Measurements from ENCODE around the gene ADGRV1. TPM values are rescaled to one million over a fixed set of nuclear protein-coding genes. Genes with fewer than 3 reads are reported as not detected.

The ADGRV1 gene
- total and polyA plus RNA-seq, 12 donors: 0.03 to 1.4 (median 0.44) TPM; not detected in 6

GRCh38 chr5:90689064-90689463, 130.5 kb downstream of the ADGRV1 start:
- Histone ChIP-seq H3K27me3 (no peaks in the 10 kb centered on the region), H3K4me1 (no peaks in the 10 kb centered on the region), H3K36me3 (no peaks in the 10 kb centered on the region), H3K9me3 (no peaks in the 10 kb centered on the region), H3K27ac (no peak overlapping the region), H3K4me3 (no peak overlapping the region)
- ATAC-seq (no peak), DNase-seq (no peak)
- WGBS, 2 donors: 68 to 82% methylated on average over 2 of the region's 2 CpGs
- intact Hi-C loops (cut with DNase I): no loop called here
- TF ChIP-seq, protein P1, sequence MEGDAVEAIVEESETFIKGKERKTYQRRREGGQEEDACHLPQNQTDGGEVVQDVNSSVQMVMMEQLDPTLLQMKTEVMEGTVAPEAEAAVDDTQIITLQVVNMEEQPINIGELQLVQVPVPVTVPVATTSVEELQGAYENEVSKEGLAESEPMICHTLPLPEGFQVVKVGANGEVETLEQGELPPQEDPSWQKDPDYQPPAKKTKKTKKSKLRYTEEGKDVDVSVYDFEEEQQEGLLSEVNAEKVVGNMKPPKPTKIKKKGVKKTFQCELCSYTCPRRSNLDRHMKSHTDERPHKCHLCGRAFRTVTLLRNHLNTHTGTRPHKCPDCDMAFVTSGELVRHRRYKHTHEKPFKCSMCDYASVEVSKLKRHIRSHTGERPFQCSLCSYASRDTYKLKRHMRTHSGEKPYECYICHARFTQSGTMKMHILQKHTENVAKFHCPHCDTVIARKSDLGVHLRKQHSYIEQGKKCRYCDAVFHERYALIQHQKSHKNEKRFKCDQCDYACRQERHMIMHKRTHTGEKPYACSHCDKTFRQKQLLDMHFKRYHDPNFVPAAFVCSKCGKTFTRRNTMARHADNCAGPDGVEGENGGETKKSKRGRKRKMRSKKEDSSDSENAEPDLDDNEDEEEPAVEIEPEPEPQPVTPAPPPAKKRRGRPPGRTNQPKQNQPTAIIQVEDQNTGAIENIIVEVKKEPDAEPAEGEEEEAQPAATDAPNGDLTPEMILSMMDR (IDR thresholded peaks at IDR 0.05): no peak

DNA sequence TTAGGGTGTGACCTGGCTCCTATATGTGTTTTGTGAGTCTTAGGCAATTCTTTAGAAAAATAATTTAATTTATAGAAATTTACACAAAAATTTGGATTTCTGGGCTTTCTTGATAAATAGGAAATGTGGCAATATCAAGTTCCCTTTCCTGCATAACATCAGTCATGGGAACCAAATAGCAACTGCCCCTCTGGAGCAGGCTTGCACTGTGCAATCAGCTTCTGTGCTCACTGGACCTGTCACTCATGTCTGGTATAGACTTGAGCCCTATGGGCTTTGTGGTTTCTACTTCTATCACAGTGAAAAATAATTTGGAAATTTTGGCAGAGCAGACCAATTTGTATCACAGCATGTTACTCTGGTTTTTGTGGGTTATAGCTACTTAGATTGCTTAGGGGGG, 131.7 kb downstream of the ADGRV1 start:
- H3K4me3 ChIP-seq: no peak overlapping the region
- no peak overlapping the region for H3K27ac ChIP-seq
- no peaks in the 10 kb centered on the region for H3K4me1 ChIP-seq
- H3K36me3 ChIP-seq: no peaks in the 10 kb centered on the region
- intact Hi-C loops (cut with DNase I): no loop called here
- ATAC-seq (no peak), DNase-seq (no peak)
- TF ChIP-seq, protein P1 (IDR thresholded peaks at IDR 0.05): no peak
- H3K9me3 ChIP-seq: no peaks in the 10 kb centered on the region
- H3K27me3 ChIP-seq: no peaks in the 10 kb centered on the region

DNA sequence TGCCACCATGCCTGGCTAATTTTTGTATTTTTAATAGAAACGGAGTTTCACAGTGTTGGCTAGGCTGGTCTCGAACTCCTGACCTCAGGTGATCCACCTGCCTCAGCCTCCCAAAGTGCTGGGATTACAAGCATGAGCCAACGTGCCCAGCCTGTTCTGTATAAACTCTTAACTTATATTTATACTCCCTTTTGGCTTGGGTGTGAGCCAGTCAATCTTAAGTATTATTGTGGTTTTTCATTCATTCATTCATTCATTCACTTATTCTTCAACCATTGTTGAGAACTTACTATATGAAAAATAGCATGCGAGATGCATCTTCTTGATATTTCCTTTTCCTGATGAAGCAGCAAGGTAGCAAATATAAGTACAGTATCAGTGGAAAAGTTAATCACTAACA, 132.9 kb downstream of the ADGRV1 start:
- Histone ChIP-seq H3K27me3 (no peaks in the 10 kb centered on the region), H3K36me3 (no peaks in the 10 kb centered on the region), H3K4me3 (no peak overlapping the region), H3K4me1 (no peaks in the 10 kb centered on the region), H3K27ac (no peak overlapping the region), H3K9me3 (no peaks in the 10 kb centered on the region)
- 80 to 87% methylated on average over 4 of the region's 4 CpGs for WGBS, 2 donors
- DNase-seq (no peak), ATAC-seq (no peak)
- TF ChIP-seq, protein P1 (IDR thresholded peaks at IDR 0.05): no peak
- intact Hi-C loops (cut with DNase I): no loop called here

GRCh38 chr5:90696153-90696552, 137.6 kb downstream of the ADGRV1 start:
- 52 to 54% methylated on average over 2 of the region's 2 CpGs for WGBS, 2 donors
- no peak for DNase-seq
- TF ChIP-seq, protein P1 (IDR thresholded peaks at IDR 0.05): no peak
- no peaks in the 10 kb centered on the region for H3K27me3 ChIP-seq
- H3K9me3 ChIP-seq: no peaks in the 10 kb centered on the region
- no peak overlapping the region for H3K4me3 ChIP-seq
- no peaks in the 10 kb centered on the region for H3K36me3 ChIP-seq
- no peak overlapping the region for H3K27ac ChIP-seq
- H3K4me1 ChIP-seq: no peaks in the 10 kb centered on the region
- intact Hi-C loops (cut with DNase I): no loop called here
- ATAC-seq: no peak

- DNase-seq: no peak
- TF ChIP-seq, protein P1 (IDR thresholded peaks at IDR 0.05): no peak
- H3K4me3 ChIP-seq: no peak overlapping the region
- ATAC-seq: no peak
- no peaks in the 10 kb centered on the region for H3K36me3 ChIP-seq
- intact Hi-C loops (cut with DNase I): no loop called here
- H3K4me1 ChIP-seq: no peaks in the 10 kb centered on the region
- 89 to 92% methylated on average over 2 of the region's 2 CpGs for WGBS, 2 donors
- H3K27me3 ChIP-seq: peaks cover 0 to 22% (median 0%) of the 10 kb centered on the region in 7 donors
- no peak overlapping the region for H3K27ac ChIP-seq
- no peaks in the 10 kb centered on the region for H3K9me3 ChIP-seq
Measured at GRCh38 chr5:90700299-90700698, 141.7 kb downstream of the ADGRV1 start.

All from heart right ventricle (tissue), 16 donors.